K562 (cell line): ENCODE data around the gene ERCC1. TPM values are rescaled to one million over a fixed set of nuclear protein-coding genes. Genes with fewer than 3 reads are reported as not detected.

Experiments used
- BCLAF1 ChIP-seq, 2 experiments: fragments of 450-650 bp in 1 of 2; IDR thresholded peaks; 2 replicates each; pipeline ENCODE4 v1.6.1; 2011 to 2017; ENCODE audit warnings: low read depth in 2 of 2, antibody characterized with exemption in 1 of 2, borderline replicate concordance in 1 of 2, low read length in 1 of 2, mild to moderate bottlenecking in 1 of 2, mixed read lengths in 1 of 2; ENCODE audit not compliant: control insufficient read depth in 1 of 2
- CUX1 ChIP-seq: fragments of 200-800 bp; sonication (Bioruptor generic); IDR thresholded peaks from 2 replicates; pipeline ENCODE4 v1.6.1; 2016; ENCODE audit warnings: missing genetic modification characterization, missing compliant biosample characterization
- HNRNPUL1 ChIP-seq: fragments of 200-400 bp; formaldehyde crosslinking; IDR thresholded peaks from 2 replicates; pipeline ENCODE4 v1.6.1; 2017; ENCODE audit warnings: low read length
- PBX2 ChIP-seq, 2 experiments: IDR thresholded peaks in 1 of 2; conservative IDR thresholded peaks in 1 of 2; 2 replicates each; pipeline ENCODE4 v1.6.1; 2016; ENCODE audit warnings: low read depth in 2 of 2, mild to moderate bottlenecking in 1 of 2, missing compliant biosample characterization in 1 of 2, missing genetic modification characterization in 1 of 2, moderate library complexity in 1 of 2
- ZNF12 ChIP-seq: sonication (generic); formaldehyde crosslinking; IDR thresholded peaks from 2 replicates; pipeline ENCODE4 v1.4.0; 2020; ENCODE audit warnings: mild to moderate bottlenecking, missing genetic modification reagents
- ZNF511 ChIP-seq: sonication (generic); formaldehyde crosslinking; IDR thresholded peaks from 2 replicates; pipeline ENCODE4 v1.8.0; 2022; ENCODE audit warnings: mild to moderate bottlenecking, missing genetic modification reagents
- polyA plus RNA-seq, 8 experiments: library from polyadenylated mRNA; depleted of rRNA in 4 of 8; stranded (reverse) in 5 of 8; unstranded in 3 of 8; fragments of >200 nt; fragmentation: Nextera tagmentation in 2 of 8; fragmentation: Illumina TruSeq in 1 of 8; extraction: Ambion mirVana in 2 of 8; extraction: Trizol in 1 of 8; gene quantifications; 2 replicates each; pipeline versions ENCODE4 v1.2.1 to v1.2.3, GENCODE V29; 2011 to 2014; ENCODE audit warnings: inconsistent platforms in 1 of 8, missing spikeins in 1 of 8
- total RNA-seq, 7 experiments: library from RNA; depleted of rRNA in 6 of 7; stranded (reverse); fragments of >200 nt in 6 of 7; fragmentation: Illumina TruSeq in 2 of 7; extraction: Trizol in 2 of 7; gene quantifications; 2 replicates each; pipeline versions ENCODE4 v1.2.1 to v1.2.3, GENCODE V29; 2011 to 2021; ENCODE audit warnings: low replicate concordance in 1 of 7

ERCC1 gene
- total and polyA plus RNA-seq, 9 of the 15 experiments (the other 6 are each of a cell fraction or from before 2014, with no cell fraction given): 9.3 to 92.6 (median 60.0) TPM

GRCh38 chr19:45444318-45445041 is 20.8 kb upstream of the ERCC1 start (continued):
- TF ChIP-seq BCLAF1 (IDR thresholded peaks at IDR 0.05; ENCODE audit: borderline replicate concordance in 1 of 2, control insufficient read depth in 1 of 2, low read depth in 2 of 2, low read length in 1 of 2) (no peak), PBX2 (CRISPR knock-in tag; IDR thresholded peaks at IDR 0.05; ENCODE audit: low read depth) (no peak), PBX2 (tag; conservative IDR thresholded peaks at IDR 0.05; ENCODE audit: low read depth) (no peak), ZNF511 (CRISPR knock-in tag) (no peak), HNRNPUL1 (no peak), CUX1 (CRISPR knock-in tag) (no peak), ZNF12 (CRISPR knock-in tag) (peak; percentile 63; the same call in 1 of the 2 replicates)
